Peyer's patch (tissue), 4 donors: ENCODE results near the gene CERKL.

Experiments
- POLR2A ChIP-seq, 2 donors: fragments of 450-650 bp; IDR thresholded peaks; one replicate each; pipeline ENCODE4 v1.5.1; 2017; ENCODE audit warnings: antibody characterized with exemption in 2 of 2, mild to moderate bottlenecking in 2 of 2, moderate library complexity in 2 of 2
- TF ChIP-seq, protein P1 (sequence below), 6 experiments: fragments of 450-650 bp in 4 of 6; fragments of 200-600 bp in 2 of 6; sonication (generic) in 1 of 6; IDR thresholded peaks; one replicate each; pipeline ENCODE4 v1.5.1; 2017 to 2019; ENCODE audit warnings: antibody characterized with exemption in 6 of 6, mild to moderate bottlenecking in 3 of 6, moderate library complexity in 1 of 6

DNA sequence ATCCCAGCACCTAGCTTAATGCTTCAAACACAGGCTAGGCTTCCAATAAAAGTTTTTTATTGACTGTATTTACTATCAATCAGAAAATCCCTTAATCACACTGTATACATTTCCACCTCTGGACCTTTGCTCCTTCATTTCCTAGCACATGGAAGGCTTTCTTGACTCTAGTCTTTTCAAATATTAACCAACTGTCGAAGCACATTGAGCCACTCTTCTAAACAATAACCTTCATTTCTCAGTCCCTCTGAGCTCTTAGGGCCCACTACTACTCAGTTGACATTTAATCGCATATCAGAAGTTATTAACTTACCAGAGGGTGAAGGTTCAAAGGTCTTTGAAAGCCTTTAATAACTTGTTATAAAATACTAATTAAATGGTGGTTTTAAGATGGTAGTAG, 37.4 kb downstream of the CERKL start:
- TF ChIP-seq, protein P1, sequence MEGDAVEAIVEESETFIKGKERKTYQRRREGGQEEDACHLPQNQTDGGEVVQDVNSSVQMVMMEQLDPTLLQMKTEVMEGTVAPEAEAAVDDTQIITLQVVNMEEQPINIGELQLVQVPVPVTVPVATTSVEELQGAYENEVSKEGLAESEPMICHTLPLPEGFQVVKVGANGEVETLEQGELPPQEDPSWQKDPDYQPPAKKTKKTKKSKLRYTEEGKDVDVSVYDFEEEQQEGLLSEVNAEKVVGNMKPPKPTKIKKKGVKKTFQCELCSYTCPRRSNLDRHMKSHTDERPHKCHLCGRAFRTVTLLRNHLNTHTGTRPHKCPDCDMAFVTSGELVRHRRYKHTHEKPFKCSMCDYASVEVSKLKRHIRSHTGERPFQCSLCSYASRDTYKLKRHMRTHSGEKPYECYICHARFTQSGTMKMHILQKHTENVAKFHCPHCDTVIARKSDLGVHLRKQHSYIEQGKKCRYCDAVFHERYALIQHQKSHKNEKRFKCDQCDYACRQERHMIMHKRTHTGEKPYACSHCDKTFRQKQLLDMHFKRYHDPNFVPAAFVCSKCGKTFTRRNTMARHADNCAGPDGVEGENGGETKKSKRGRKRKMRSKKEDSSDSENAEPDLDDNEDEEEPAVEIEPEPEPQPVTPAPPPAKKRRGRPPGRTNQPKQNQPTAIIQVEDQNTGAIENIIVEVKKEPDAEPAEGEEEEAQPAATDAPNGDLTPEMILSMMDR (IDR thresholded peaks at IDR 0.05): no peak
- no peak for TF ChIP-seq POLR2A (IDR thresholded peaks at IDR 0.05)
